Measurements from ENCODE around the gene RGS9.

The RGS9 gene

GRCh38 chr17:65265276-65265675 lies 128.1 kb downstream of the RGS9 start:
- DNase-seq: no peak

- DNase-seq: no peak
Observed at GRCh38 chr17:65268832-65269231, 131.7 kb downstream of the RGS9 start.

- peak; percentile 59 for DNase-seq
Observed at GRCh38 chr17:65270499-65271253, 133.5 kb downstream of the RGS9 start.

GRCh38 chr17:65271296-65271695 lies 134.1 kb downstream of the RGS9 start:
- DNase-seq: no peak
